Measurements from ENCODE around the gene METRN.
A peak's percentile ranks its signal among the peaks of the same experiment; 100 is the strongest.

METRN gene

GRCh38 chr16:723695-724094, 8.8 kb downstream of the METRN start:
- DNase-seq (ENCODE audit: low spot score): no peak

- no peak for DNase-seq (ENCODE audit: low spot score)
Measured at GRCh38 chr16:724188-725040, 9.5 kb downstream of the METRN start.

DNA sequence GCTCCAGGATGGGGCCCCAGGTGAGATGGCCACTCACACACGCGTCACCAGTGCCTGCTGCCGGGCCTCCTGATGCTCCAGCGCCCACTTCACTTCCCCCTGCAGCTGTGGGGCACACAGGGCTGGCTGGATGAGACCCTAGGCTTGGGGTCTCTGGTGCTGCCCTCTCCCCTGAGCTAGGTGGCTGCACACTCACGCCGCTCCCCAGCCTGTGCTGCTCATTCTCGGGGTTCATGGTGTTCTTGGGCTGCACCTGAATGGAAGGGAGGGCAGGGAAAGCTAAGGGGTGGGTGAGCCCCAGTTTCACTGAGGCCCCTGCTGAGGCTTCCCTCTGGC, 10.1 kb downstream of the METRN start:
- no peak for DNase-seq (ENCODE audit: low spot score)

- DNase-seq (ENCODE audit: low spot score): no peak
Measured at GRCh38 chr16:725463-726187, 10.7 kb downstream of the METRN start.

DNA sequence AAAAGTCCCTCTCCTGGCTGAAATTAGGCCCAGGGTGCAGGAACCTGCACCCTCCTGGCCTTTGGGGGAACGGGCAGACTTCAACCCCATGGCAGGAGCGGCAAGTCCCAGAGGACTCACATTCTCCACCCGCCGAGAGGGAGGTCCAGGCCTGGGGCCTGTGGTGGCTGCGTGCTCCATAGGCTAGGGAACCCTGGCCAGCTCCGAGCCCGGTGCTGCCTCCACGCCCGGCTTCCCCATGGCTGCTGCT, 11.2 kb downstream of the METRN start:
- no peak for DNase-seq (ENCODE audit: low spot score)

DNA sequence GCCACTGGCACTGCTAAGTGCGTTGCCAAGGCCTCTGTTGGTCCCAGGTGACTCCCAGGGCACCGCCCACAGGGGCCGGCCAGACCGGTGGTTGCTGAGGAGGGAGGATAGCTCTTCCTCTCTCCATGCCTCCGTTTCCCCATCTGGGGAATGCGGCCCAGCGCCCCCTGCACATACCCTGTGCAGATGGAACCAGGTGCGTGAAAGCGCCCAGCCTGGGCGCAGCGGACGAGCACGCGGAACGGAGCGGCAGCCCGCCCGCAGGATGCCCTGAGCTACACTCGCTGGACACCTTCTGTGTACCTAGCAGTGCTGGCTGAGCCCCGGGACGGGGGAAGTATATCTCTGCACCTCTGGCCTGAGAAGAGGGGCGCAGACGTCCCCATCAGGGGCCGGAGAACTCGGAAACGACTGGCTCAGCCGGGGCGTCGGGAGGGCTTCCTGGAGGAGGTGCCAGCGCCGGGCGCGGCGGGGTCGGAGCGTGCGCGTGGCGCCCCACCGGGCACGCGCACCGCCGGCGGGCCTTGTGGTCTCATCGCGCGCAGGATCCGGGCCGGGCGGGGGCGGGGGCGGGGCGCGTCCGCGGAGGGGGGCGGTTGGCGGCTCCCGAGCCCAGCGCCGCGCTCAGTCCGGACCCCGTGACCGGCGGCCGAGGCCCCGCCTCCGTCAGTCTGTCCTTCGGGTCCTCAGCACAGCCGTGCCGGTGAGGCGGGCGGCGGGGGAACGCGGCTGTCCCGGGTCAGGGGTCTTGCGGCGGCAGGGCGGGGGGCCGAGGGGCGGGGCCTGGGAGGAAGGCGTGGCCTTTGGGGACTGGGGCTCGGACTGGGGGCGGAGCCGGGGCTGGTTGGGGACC, 11.7 kb downstream of the METRN start, which contains the start of the genes CCDC78 and HAGHL:
Gene CCDC78, minus strand, starts transcription at position 6 of the 853 bp plus-strand sequence. CDS start 76 bp downstream, outside the sequence.
Gene HAGHL, plus strand, starts transcription at position 669 of the 853 bp plus-strand sequence. CDS start 404 bp downstream, outside the sequence.
- peak; percentile 87 for DNase-seq (ENCODE audit: low spot score)

DNA sequence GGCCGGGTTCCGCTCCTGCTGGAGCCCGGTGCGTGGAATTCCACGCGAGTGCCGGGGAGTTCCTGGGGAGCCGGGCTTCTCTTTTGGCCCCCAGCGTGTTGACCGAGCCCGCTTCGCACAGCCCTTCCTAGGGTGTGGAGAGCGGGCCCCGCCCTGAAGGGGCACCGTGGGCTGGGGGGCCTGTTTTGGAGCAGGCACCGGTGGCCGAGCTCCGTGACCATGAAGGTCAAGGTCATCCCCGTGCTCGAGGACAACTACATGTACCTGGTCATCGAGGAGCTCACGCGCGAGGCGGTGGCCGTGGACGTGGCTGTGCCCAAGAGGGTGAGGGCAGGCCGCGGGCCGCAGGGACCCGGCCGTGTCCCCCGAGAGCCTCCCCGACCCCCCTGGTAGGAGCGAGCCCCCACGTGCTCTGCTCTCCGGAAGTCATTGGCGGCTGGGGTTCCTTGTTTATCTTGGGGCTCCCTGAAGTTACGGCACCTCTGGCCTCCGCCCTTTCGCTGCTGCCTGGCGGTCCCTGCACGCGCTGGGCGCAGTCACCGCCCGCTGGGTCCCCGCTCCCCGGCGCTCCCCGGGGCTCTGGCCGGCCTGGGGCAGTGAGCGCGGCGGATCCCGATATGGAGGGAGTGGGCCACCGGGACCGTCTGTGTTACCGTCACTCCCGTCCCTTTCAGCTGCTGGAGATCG, 12.5 kb downstream of the METRN start:
- DNase-seq (ENCODE audit: low spot score): peak; percentile 63

- DNase-seq (ENCODE audit: low spot score): peak; percentile 84
Measured at GRCh38 chr16:728131-728889, 13.4 kb downstream of the METRN start.

DNA sequence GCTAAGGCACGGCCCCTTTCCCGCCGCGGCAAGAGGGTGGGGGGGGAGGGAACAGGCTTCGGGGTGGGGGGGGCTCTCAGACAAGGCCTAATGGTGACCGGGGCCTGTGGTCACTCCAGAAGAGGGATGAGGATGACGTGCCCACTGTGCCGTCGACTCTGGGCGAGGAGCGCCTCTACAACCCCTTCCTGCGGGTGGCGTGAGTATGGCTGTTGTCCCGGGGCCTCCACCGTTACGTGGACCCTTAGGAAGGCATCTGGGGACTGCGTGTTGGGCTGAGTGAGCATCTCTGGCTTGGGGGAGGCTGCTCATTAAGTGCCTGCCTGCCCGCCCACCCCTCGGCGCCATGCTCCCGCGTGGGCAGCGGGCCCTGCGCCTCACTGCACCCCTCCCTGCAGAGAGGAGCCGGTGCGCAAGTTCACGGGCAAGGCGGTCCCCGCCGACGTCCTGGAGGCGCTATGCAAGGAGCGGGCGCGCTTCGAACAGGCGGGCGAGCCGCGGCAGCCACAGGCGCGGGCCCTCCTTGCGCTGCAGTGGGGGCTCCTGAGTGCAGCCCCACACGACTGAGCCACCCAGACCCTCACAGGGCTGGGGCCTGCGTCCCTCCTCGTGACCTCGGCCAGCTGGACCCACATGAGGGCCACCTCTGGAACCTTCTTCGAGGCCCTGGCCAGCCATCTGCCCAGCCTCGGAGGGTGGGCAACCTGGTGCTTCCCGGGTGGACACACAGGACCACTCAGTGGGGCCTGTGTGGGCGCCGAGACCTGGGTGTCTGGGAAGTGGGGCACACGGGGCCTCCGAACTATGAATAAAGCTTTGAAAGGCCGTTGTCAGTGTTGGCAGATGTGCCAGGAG, 14.2 kb downstream of the METRN start:
- no peak for DNase-seq (ENCODE audit: low spot score)

- DNase-seq (ENCODE audit: low spot score): no peak
Measured at GRCh38 chr16:729768-730665, 15.1 kb downstream of the METRN start.

- DNase-seq (ENCODE audit: low spot score): no peak
Measured at GRCh38 chr16:730666-731509, 16.0 kb downstream of the METRN start.

- no peak for DNase-seq (ENCODE audit: low spot score)
Measured at GRCh38 chr16:732332-732731, 17.4 kb downstream of the METRN start.

GRCh38 chr16:732936-733335, 18.0 kb downstream of the METRN start:
- no peak for DNase-seq (ENCODE audit: low spot score)

- no peak for DNase-seq (ENCODE audit: low spot score)
Measured at GRCh38 chr16:733382-734207, 18.7 kb downstream of the METRN start.

- no peak for DNase-seq (ENCODE audit: low spot score)
Measured at GRCh38 chr16:734208-734980, 19.5 kb downstream of the METRN start.
